Measurements from ENCODE around the gene ARHGAP23.

DNA sequence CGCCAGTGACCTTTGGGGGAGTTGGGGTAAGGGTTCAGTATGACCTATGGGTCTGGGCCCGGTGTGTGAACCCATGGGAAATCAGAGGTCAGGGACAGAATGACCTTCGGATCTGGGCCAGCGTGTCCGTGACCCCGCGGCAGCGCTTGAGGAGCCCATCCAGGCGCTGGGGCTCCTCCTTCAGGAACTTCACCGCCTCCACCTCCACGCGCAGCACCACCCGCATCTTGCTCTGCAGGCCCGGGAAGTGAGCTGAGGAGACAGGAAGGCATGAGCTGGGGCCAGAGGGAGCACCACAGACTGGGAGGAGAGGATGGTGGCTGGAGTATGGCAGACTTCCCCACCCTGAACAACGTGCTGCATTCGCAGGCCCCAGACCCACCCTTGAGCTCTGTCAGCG is 124.1 kb downstream of the ARHGAP23 start:
- TF ChIP-seq, protein P1, sequence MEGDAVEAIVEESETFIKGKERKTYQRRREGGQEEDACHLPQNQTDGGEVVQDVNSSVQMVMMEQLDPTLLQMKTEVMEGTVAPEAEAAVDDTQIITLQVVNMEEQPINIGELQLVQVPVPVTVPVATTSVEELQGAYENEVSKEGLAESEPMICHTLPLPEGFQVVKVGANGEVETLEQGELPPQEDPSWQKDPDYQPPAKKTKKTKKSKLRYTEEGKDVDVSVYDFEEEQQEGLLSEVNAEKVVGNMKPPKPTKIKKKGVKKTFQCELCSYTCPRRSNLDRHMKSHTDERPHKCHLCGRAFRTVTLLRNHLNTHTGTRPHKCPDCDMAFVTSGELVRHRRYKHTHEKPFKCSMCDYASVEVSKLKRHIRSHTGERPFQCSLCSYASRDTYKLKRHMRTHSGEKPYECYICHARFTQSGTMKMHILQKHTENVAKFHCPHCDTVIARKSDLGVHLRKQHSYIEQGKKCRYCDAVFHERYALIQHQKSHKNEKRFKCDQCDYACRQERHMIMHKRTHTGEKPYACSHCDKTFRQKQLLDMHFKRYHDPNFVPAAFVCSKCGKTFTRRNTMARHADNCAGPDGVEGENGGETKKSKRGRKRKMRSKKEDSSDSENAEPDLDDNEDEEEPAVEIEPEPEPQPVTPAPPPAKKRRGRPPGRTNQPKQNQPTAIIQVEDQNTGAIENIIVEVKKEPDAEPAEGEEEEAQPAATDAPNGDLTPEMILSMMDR (IDR thresholded peaks at IDR 0.05; ENCODE audit: extremely low read depth in 1 of 2, insufficient read depth in 1 of 2, low read depth in 1 of 2, low read length in 2 of 2), result no peak
- TF ChIP-seq POLR2AphosphoS5 (IDR thresholded peaks at IDR 0.05; ENCODE audit: insufficient read depth, low read depth, low read length) (no peak), EZH2 (IDR thresholded peaks at IDR 0.05; ENCODE audit: borderline replicate concordance, low read depth, low read length, severe bottlenecking) (no peak), POLR2A (IDR thresholded peaks at IDR 0.05; ENCODE audit: low read depth, low read length) (no peak), FOS (IDR thresholded peaks at IDR 0.05; ENCODE audit: borderline replicate concordance, insufficient read depth, low read length) (no peak), JUN (IDR thresholded peaks at IDR 0.05; ENCODE audit: borderline replicate concordance, insufficient read depth, insufficient read length, low read depth) (no peak), GATA2 (IDR thresholded peaks at IDR 0.05; ENCODE audit: insufficient read depth, insufficient read length, low read depth, low read length) (no peak)
- TF ChIP-seq, protein P2, sequence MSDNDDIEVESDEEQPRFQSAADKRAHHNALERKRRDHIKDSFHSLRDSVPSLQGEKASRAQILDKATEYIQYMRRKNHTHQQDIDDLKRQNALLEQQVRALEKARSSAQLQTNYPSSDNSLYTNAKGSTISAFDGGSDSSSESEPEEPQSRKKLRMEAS (IDR thresholded peaks at IDR 0.05; ENCODE audit: insufficient read depth, insufficient read length), result no peak
